Right lobe of liver (tissue), 4 donors: ENCODE measurements around the gene ACP7.

Experiments used
- CTCF ChIP-seq, 4 donors: fragments of 200-600 bp in 3 of 4; fragments of 450-650 bp in 1 of 4; IDR thresholded peaks; one replicate each; pipeline versions ENCODE4 v1.5.1 to v1.8.0; 2016 to 2022; ENCODE audit warnings: antibody characterized with exemption in 4 of 4, mild to moderate bottlenecking in 2 of 4
- POLR2A ChIP-seq: fragments of 450-650 bp; IDR thresholded peaks from one replicate; pipeline ENCODE4 v1.6.1; 2017; ENCODE audit warnings: antibody characterized with exemption, mild to moderate bottlenecking
- donor health status: DM: no; HTN: no; CAD: no.
- donor health status: DM: no; HTN: no; CAD: no.
- donor health status: DM: no; HTN: yes; CAD: no.

- no peak for TF ChIP-seq CTCF (IDR thresholded peaks at IDR 0.05)
- no peak for TF ChIP-seq POLR2A
These were observed 47.1 kb downstream of the ACP7 start for GRCh38 chr19:39131255-39131755.
